Measurements from ENCODE around the gene LYSMD2. TPM values are rescaled to one million over a fixed set of nuclear protein-coding genes. Genes with fewer than 3 reads are reported as not detected.

Gene LYSMD2
- total RNA-seq, 2 experiments from 2014 or later = 18.5 to 19.0 TPM

DNA sequence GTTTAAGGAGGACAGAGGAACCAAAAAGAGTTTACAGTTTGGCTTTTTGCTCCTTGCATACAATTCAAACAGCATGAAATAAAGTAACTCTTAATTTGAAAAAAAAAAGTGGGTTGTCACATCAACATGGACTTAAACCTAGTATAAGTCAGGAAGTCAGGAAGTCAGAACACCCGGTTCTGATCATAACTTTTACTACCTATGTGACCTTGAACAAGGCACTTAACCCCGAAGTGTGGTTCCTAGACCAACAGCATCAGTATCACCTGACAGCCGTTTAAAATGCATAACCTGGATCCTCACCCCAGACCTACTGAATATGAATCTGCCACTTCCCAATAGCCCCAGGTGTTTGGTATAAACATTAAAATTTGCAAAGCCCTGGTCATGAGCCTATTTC is 18.7 kb downstream of the LYSMD2 start:
- ATAC-seq = no peak
- no peak overlapping the region for H3K27ac Mint-ChIP-seq

GRCh38 chr15:51718219-51718618 is 19.2 kb downstream of the LYSMD2 start:
- POLR2A ChIA-PET = interaction anchor here (0.6 kb wide), 1 partner anchor 43 kb away, joined by 3 read pairs; no protein-coding TSS in a partner anchor
- H3K27ac Mint-ChIP-seq = no peak overlapping the region
- DNase-seq = no peak
- TF ChIP-seq, protein P1, sequence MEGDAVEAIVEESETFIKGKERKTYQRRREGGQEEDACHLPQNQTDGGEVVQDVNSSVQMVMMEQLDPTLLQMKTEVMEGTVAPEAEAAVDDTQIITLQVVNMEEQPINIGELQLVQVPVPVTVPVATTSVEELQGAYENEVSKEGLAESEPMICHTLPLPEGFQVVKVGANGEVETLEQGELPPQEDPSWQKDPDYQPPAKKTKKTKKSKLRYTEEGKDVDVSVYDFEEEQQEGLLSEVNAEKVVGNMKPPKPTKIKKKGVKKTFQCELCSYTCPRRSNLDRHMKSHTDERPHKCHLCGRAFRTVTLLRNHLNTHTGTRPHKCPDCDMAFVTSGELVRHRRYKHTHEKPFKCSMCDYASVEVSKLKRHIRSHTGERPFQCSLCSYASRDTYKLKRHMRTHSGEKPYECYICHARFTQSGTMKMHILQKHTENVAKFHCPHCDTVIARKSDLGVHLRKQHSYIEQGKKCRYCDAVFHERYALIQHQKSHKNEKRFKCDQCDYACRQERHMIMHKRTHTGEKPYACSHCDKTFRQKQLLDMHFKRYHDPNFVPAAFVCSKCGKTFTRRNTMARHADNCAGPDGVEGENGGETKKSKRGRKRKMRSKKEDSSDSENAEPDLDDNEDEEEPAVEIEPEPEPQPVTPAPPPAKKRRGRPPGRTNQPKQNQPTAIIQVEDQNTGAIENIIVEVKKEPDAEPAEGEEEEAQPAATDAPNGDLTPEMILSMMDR (IDR thresholded peaks at IDR 0.05) = no peak
- H3K4me1 Mint-ChIP-seq (ENCODE audit: low read depth) = peaks cover 15% of the 10 kb centered on the region
- intact Hi-C loops (cut with micrococcal nuclease) = no loop called here
- no peak overlapping the region for H3K4me3 Mint-ChIP-seq
- CTCF ChIA-PET = interaction anchor here (1.4 kb wide), 1 partner anchor 14 kb away, joined by 3 read pairs; no protein-coding TSS in a partner anchor
- H3K9me3 Mint-ChIP-seq = no peaks in the 10 kb centered on the region
- no peak for ATAC-seq
- H3K27me3 Mint-ChIP-seq = no peaks in the 10 kb centered on the region
- peaks cover 17% of the 10 kb centered on the region for H3K36me3 Mint-ChIP-seq (ENCODE audit: low read depth)

More for the DNA sequence above, 18.7 kb downstream of the LYSMD2 start:
- TF ChIP-seq, protein P1 (IDR thresholded peaks at IDR 0.05) = no peak
- no peak overlapping the region for H3K4me3 Mint-ChIP-seq
- peaks cover 18% of the 10 kb centered on the region for H3K36me3 Mint-ChIP-seq (ENCODE audit: low read depth)
- POLR2A ChIA-PET = no interaction called here
- intact Hi-C loops (cut with micrococcal nuclease) = no loop called here
- H3K4me1 Mint-ChIP-seq (ENCODE audit: low read depth) = peaks cover 18% of the 10 kb centered on the region
- DNase-seq = no peak
- H3K27me3 Mint-ChIP-seq = no peaks in the 10 kb centered on the region
- no peaks in the 10 kb centered on the region for H3K9me3 Mint-ChIP-seq
- CTCF ChIA-PET = interaction anchor here (1.4 kb wide), 1 partner anchor 13 kb away, joined by 3 read pairs; no protein-coding TSS in a partner anchor

DNA sequence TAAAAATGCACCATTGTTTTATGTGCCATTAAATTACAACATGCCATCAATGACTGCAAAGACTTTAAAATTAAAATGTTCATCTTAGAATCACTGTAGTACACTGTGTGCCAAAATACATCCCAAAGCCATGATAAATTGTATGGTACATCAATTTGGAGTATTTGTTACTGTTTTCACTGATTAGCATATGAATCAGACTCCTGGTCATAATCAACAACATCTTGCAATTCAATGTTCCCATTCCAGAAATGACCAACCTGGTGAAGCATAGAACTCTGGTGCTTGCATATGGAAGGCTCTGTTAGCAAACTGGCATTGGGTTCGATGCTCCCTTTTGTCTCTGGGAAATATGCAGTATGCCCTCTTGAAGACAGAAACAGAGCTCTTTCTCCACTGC is 22.5 kb downstream of the LYSMD2 start:
- H3K9me3 Mint-ChIP-seq = no peaks in the 10 kb centered on the region
- no peak overlapping the region for H3K4me3 Mint-ChIP-seq
- H3K27me3 Mint-ChIP-seq = no peaks in the 10 kb centered on the region
- H3K4me1 Mint-ChIP-seq (ENCODE audit: low read depth) = no peaks in the 10 kb centered on the region
- no peak for DNase-seq
- no peak overlapping the region for H3K27ac Mint-ChIP-seq
- CTCF ChIA-PET = no interaction called here
- no peaks in the 10 kb centered on the region for H3K36me3 Mint-ChIP-seq (ENCODE audit: low read depth)
- intact Hi-C loops (cut with micrococcal nuclease) = no loop called here
- POLR2A ChIA-PET = no interaction called here
- no peak for ATAC-seq
- TF ChIP-seq, protein P1 (IDR thresholded peaks at IDR 0.05) = no peak

- TF ChIP-seq, protein P1 (IDR thresholded peaks at IDR 0.05) = no peak
- intact Hi-C loops (cut with micrococcal nuclease) = no loop called here
- DNase-seq (no peak), ATAC-seq (no peak)
- no peak overlapping the region for H3K27ac Mint-ChIP-seq
- H3K9me3 Mint-ChIP-seq = no peaks in the 10 kb centered on the region
- no peak overlapping the region for H3K4me3 Mint-ChIP-seq
- ChIA-PET POLR2A (no interaction called here), CTCF (no interaction called here)
- no peaks in the 10 kb centered on the region for H3K36me3 Mint-ChIP-seq (ENCODE audit: low read depth)
- no peaks in the 10 kb centered on the region for H3K4me1 Mint-ChIP-seq (ENCODE audit: low read depth)
- H3K27me3 Mint-ChIP-seq = no peaks in the 10 kb centered on the region
These were observed 23.3 kb downstream of the LYSMD2 start for GRCh38 chr15:51714162-51714561.

GRCh38 chr15:51709031-51709430 is 28.4 kb downstream of the LYSMD2 start:
- no peaks in the 10 kb centered on the region for H3K4me1 Mint-ChIP-seq (ENCODE audit: low read depth)
- intact Hi-C loops (cut with micrococcal nuclease) = no loop called here
- DNase-seq (no peak), ATAC-seq (no peak)
- H3K9me3 Mint-ChIP-seq = no peaks in the 10 kb centered on the region
- TF ChIP-seq, protein P1 (IDR thresholded peaks at IDR 0.05) = no peak
- ChIA-PET POLR2A (no interaction called here), CTCF (interaction anchor here (1.0 kb wide), 2 partner anchors 10 to 68 kb away, joined by 3 read pairs; no protein-coding TSS in a partner anchor)
- no peak overlapping the region for H3K4me3 Mint-ChIP-seq
- peaks cover 1% of the 10 kb centered on the region for H3K27me3 Mint-ChIP-seq
- H3K27ac Mint-ChIP-seq = no peak overlapping the region
- H3K36me3 Mint-ChIP-seq (ENCODE audit: low read depth) = no peaks in the 10 kb centered on the region
